Hematopoietic multipotent progenitor cell treated with erythropoietin and hydrocortisone succinate and interleukin-3 and kit ligand, for 8 days (in vitro differentiated cells): Measurements from ENCODE around the gene KLHDC4.

Source experiments
- DNase-seq: peaks from one replicate; pipeline ENCODE4 v3.0.0-alpha.2; 2015

KLHDC4 gene

GRCh38 chr16:87697256-87697655 lies 68.5 kb downstream of the KLHDC4 start:
- DNase-seq, result no peak

DNA sequence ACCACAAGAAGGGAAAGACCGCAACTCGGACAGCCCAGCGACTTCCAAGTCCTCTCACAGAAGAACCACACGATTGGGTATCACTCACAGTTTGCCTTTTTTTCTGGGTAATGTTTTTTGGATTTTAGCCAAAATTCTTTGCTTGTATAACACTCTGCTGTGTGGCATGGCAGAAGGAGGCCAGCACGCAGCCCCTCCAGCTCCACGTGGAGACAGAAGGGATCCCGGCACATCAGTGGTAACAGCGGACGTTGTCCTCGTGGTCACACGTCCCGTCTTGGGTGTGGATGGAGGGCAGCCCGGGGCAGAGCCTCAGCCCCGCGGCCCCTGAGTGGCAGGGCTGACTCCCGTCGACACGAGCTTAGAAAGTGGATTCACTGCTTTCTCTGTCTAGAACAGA lies 69.1 kb downstream of the KLHDC4 start:
- no peak for DNase-seq

GRCh38 chr16:87695534-87695933 lies 70.3 kb downstream of the KLHDC4 start:
- DNase-seq, result no peak

DNA sequence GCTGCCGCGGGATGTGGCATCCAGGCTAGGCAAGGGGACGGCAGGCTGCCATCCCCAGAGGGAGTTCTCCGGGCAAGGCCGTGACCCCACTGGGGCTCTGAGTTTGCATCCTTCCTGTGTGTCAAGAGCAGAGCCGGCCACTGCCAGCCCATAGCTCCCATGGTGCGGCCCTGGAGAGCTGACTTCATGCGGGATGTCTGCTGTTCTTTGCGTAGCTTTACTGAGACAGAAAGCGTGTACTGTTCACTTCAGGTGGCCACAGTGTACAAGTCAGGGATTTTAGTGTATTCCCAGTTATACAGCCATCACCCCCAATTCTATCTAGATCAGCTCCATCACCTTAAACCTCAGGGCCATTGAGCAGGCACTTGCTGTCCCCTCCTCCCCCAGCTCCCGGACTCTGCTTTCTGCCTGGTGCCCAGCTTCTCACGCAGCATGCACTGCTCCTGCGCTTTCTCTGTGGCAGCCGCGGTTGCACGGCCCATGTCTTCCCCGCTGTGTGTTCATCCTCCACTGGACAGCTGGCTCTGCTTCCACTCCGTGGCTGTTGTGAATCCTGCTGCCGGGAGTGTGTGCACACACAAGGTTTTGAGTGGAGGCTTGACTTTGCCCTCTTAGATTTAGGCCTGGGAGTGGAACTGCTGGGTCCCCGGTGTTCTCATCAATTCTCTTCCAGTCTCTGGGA lies 71.2 kb downstream of the KLHDC4 start:
- DNase-seq, result no peak

DNA sequence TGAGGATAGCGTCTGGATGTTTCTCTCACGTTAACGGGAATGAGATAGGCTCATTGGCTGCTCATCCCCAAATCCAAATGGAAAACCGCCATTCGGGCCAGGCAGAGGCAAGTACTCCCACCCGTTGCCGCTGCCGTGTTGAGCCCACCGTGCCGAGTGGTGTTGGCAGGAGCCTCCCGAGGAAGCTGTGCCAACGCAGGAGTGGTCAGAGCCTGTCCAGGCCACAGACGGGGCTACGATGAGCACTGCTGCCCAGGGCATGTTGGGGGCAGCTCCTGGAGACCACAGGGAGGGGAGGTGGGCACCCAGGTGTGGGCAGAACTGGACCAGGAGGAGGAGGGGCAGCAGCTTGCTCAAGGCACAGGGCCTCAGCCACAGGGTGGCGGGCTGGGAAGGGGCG lies 72.0 kb downstream of the KLHDC4 start:
- no peak for DNase-seq

DNA sequence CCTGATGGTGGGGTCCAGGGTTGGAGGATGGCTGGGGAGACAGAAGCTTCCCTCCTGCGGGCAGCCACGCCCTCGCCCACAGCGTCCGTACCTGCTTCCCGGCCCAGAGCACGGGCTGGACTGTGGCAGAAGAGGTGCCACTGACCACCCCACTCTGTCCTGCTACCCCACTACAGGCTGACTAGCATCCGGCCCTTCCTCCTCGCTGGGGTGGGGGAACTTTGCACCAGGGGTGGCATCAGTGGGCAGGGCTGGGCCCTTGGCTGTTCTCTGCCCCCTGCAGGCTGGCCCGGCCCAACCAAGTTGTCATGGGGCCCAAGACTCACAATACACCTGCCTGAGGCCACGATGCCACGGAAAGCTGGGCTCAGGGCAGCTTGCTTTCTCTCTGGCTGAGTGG lies 73.0 kb downstream of the KLHDC4 start:
- DNase-seq, result no peak

DNA sequence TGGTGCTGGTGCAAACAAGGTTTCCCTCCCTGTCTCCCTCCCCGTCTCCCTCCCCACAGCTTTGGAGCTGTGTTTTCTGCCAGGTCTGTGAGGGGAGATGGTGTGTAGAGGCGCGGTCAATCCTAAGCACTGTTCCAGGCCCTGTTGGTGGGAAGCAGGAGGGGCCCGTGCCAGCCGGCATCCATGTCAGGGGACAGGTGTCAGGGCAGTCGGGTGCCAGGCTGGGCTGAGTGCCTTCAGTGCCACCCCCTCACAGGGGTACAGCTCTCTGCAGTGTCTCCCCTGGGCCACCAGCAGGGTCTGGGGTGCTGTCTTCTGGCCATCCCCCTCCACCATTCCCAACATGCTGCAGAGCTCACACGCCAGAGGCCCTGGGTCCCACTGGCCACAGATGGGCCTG lies 73.6 kb downstream of the KLHDC4 start:
- DNase-seq, result no peak

DNA sequence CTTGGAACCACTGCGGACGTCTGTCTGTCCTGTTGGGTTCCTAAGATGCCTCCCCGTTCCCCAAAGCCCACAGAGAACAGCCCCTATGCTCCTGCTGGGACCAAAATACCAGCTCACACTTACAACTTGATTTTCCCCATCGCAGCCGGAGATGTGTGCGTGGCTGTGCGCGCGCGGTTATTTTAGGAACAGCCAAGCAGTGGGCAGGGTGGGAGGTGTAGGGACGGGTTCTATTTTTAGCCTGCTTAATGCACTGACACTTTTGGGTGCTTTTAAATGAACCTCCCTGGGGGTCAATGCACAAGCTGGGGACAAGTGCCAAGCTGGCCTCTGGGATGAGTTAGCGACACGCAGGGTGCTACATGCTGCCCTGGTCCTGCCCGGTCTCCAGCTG lies 74.1 kb downstream of the KLHDC4 start:
- DNase-seq, result no peak

- no peak for DNase-seq
Observed at GRCh38 chr16:87690911-87691685, 74.7 kb downstream of the KLHDC4 start.

DNA sequence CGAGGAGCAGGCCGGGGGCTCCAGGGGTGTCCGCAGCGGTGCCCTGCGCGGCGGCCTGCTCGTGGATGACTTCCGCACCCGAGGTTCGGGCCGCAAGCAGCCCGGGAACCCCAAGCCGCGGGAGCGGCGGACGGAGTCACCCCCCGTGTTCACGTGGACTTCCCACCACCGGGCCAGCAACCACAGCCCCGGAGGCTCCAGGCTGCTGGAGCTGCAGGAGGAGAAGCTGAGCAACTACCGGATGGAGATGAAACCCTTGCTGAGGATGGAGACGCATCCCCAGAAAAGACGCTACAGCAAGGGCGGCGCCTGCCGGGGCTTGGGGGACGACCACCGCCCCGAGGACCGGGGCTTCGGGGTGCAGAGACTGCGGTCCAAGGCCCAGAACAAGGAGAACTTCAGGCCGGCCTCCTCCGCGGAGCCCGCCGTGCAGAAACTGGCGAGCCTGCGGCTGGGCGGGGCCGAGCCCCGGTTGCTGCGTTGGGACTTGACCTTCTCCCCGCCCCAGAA lies 75.8 kb downstream of the KLHDC4 start:
- DNase-seq, result no peak

- DNase-seq, result no peak
Observed at GRCh38 chr16:87688876-87689815, 76.6 kb downstream of the KLHDC4 start.

GRCh38 chr16:87687998-87688529 lies 77.7 kb downstream of the KLHDC4 start:
- no peak for DNase-seq

- no peak for DNase-seq
Observed at GRCh38 chr16:87687126-87687910, 78.5 kb downstream of the KLHDC4 start.

- DNase-seq, result no peak
Observed at GRCh38 chr16:87686697-87687096, 79.1 kb downstream of the KLHDC4 start.

GRCh38 chr16:87685766-87686165 lies 80.0 kb downstream of the KLHDC4 start:
- no peak for DNase-seq

DNA sequence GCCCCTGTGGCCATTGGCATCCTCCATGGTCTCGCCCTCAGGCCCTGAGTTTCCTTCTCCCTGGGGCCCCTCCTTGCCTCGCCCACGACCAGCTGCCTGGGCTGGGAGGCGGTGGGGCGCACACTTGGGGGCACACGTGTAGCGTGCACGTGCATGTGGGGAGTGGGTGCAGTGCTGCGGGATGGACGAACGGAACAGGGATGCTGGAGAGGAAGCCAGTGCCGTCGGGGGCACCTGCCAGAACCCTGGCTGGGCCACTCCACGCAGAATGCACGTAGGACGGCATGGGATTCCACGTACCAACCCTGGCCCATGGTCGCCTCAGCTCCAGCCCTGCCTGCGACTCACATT lies 80.4 kb downstream of the KLHDC4 start:
- DNase-seq, result no peak

DNA sequence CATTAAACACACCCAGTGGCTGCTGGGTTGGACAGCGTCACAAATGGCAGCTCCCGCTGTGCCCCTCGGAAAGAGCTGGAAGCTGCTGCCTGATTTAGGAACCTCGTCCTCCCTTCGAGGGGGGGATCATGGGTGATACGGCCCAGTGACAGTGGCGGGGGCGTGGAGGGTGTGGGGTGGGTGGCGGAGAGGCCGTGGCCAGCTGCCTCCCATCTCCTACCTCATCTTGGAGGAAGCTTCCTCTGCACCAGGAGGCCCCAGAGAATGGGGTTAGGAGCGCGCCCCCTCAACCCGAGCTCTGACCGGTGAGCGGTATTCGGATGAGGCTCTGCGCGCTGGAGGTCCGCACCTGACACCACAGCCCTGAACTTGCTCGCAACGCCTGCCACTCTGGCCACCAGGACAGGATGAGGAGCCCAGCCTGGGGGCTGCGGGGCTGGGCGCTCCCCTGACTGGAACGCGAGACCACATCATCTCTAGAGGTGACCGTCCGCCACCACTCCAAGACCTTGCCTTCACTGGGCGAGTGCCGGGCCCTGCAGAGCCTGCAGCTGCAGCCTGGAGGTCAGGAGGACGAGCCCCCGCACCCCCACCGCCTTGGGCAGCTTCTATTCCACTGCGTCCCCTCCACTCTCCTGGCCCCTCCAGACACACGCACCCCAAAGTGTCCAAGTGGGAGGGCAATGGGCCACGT lies 80.9 kb downstream of the KLHDC4 start:
- DNase-seq, result no peak

- DNase-seq, result no peak
Observed at GRCh38 chr16:87684106-87684677, 81.6 kb downstream of the KLHDC4 start.

DNA sequence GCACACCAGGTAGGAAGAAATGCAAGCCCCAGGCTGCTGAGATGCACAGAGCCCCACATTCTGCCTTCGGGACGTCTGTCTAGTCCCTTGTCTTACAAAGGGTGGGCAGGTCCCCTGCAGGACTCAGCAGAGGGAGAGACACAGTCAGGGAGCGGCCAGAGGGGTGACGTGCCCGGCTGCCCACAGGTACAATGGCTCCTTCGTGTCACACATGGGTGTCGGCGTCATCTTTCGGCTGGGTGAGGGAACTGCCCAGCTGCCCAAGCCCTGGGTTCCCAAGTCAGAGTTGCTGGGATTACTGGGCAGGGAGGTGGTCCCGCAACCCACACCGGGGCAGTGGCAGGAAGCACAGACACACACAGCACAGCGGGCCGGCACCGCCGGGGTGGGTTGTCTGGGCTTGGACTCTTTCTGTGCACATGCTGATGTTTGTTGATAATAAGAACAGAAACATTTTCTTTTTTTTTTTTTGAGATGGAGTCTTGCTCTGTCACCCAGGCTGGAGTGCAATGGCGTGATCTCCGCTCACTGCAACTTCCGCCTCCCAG lies 82.9 kb downstream of the KLHDC4 start:
- DNase-seq, result no peak

DNA sequence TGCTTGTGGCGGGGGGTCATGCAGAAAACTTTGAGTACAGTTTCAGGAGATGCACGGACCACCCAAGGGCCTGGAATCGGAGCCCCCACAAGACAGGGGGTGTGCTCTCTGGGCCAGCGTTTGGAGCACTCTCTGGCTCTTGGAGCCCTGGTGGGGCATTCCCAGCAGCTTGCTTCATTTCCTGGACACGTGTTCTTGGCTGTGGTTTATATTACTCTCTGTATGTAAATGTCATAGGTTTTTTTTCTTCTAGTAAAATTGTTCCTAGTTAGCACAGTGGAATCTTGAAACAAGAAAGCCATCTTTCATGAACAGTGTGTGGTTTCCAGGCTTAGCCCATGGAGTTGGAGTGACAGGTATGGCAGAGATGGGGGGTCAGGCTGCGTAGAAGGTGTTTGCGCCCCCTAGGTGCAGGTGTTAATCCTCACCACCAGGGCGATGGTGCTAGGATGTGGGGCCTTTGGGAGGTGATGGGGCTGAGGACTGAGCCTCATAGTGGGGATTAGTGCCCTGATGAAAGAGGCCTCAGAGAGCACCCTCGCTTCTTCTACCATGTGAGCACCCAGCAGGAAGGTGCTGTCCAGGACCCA lies 83.7 kb downstream of the KLHDC4 start:
- no peak for DNase-seq
